Effector memory CD4-positive, alpha-beta T cell (primary cell): ENCODE data around the gene SVIL.
"Not testable (repeated sequence)": the region's sequence is repeated elsewhere in the genome, so short reads cannot be mapped to it uniquely, and the experiment has no call there.

Source experiments
- DNase-seq, 3 donors: peaks; one replicate each; pipeline ENCODE4 v3.0.0-alpha.2; 2020
- H3K27ac ChIP-seq: 2 replicates; pipeline ENCODE4 v1.7.0; 2013; ENCODE audit warnings: mild to moderate bottlenecking, low read length, moderate library complexity; ENCODE audit not compliant: insufficient read depth, poor library complexity, severe bottlenecking
- H3K27me3 ChIP-seq: replicated peaks from 2 replicates; pipeline ENCODE4 v1.7.0; 2013; ENCODE audit warnings: mild to moderate bottlenecking, low read length; ENCODE audit not compliant: insufficient read depth, control insufficient read depth, poor library complexity, severe bottlenecking
- H3K36me3 ChIP-seq: 2 replicates; pipeline ENCODE4 v1.7.0; 2013; ENCODE audit warnings: mild to moderate bottlenecking, low read length, moderate library complexity; ENCODE audit not compliant: control insufficient read depth, insufficient read depth
- H3K4me1 ChIP-seq: 2 replicates; pipeline ENCODE4 v1.7.0; 2013; ENCODE audit warnings: low read length, mild to moderate bottlenecking; ENCODE audit not compliant: control insufficient read depth, insufficient read depth, poor library complexity, severe bottlenecking
- H3K4me3 ChIP-seq: 2 replicates; pipeline ENCODE4 v1.7.0; 2013; ENCODE audit warnings: low read length, low read depth, mild to moderate bottlenecking; ENCODE audit not compliant: insufficient read depth, poor library complexity, severe bottlenecking
- H3K9me3 ChIP-seq: 2 replicates; pipeline ENCODE4 v1.7.0; 2013; ENCODE audit warnings: mild to moderate bottlenecking, low read length, moderate library complexity; ENCODE audit not compliant: control insufficient read depth

Gene SVIL

DNA sequence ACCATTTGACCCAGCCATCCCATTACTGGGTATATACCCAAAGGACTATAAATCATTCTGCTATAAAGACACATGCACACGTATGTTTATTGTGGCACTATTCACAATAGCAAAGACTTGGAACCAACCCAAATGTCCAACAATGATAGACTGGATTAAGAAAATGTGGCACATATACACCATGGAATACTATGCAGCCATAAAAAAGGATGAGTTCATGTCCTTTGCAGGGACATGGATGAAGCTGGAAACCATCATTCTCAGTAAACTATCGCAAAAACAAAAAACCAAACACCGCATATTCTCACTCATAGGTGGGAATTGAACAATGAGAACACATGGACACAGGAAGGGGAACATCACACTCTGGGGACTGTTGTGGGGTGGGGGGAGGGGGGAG is 85.3 kb downstream of the SVIL start:
- not testable (repeated sequence) for H3K9me3 ChIP-seq, H3K4me3 ChIP-seq, H3K27ac ChIP-seq, DNase-seq, H3K27me3 ChIP-seq, H3K4me1 ChIP-seq
- H3K36me3 ChIP-seq, result peaks cover 24% of the 10 kb centered on the region

DNA sequence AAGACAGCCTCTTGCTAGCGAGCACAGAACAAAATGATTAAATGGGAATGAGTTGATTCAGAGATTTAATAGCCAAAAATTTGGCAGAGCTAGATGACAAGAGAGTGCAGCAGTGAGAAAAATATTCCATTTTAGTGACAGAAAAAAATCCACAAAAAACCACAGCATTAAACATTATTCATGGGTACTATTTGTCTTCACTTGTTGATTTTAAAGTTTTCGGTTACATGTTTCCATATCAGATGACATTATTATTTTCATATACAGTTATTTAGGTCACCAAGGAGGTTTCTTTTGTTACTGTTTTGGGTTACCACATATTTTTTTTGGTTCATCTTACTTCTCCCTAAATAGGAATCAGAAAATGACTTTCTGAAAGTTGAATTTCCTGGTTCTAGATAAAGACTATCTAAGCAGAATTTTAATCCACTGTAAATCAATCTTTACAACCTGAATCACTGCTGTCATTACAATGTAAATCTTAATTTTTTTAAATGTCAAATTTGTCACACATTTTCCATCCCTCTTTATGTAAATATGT is 87.9 kb downstream of the SVIL start:
- Histone ChIP-seq H3K4me1 (no peaks in the 10 kb centered on the region), H3K27ac (no peak overlapping the region), H3K9me3 (no peaks in the 10 kb centered on the region), H3K27me3 (no peaks in the 10 kb centered on the region), H3K36me3 (peaks cover 18% of the 10 kb centered on the region), H3K4me3 (no peak overlapping the region)
- no peak for DNase-seq

DNA sequence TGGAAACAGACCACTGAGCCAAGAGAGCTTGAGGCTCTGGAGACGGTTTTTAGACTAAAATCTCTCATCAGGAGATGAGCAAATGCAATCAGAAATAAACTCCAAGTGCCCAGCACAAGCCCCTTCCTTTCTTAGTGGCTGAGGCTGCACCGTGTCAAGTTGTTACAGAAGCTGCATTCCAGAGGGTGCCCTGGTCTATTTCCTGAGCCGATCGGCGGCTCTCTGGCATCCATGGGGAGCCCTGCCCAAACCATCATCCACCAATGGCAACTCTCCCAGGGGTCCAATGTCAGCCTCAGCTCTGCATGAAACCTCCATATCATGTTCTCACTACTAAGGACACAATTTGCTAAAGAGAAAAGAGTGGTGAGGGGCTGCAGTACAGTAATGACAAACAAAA is 89.6 kb downstream of the SVIL start:
- H3K4me1 ChIP-seq, result no peaks in the 10 kb centered on the region
- H3K27me3 ChIP-seq, result no peaks in the 10 kb centered on the region
- no peak overlapping the region for H3K4me3 ChIP-seq
- peaks cover 6% of the 10 kb centered on the region for H3K36me3 ChIP-seq
- DNase-seq, result no peak
- no peaks in the 10 kb centered on the region for H3K9me3 ChIP-seq
- H3K27ac ChIP-seq, result no peak overlapping the region

DNA sequence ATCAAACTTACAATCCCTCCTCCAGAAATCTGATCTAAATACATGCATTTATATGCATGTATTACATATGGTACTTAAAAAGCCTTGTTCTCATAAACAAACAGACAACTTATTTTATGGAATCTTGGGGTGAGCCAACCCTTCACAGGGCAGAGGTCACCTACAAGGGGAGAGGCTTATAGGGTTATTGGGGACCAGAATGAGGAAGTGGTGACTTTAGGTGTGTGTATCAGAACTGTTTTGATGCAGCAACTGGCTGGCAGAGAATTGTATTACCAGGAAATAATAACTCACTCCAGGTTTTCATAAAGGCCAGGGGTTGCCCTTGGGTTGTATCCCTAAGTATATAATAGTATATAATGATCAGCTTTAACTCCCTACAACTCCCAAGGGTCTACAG is 91.1 kb downstream of the SVIL start:
- no peak for DNase-seq
- no peak overlapping the region for H3K27ac ChIP-seq
- H3K9me3 ChIP-seq, result no peaks in the 10 kb centered on the region
- no peak overlapping the region for H3K4me3 ChIP-seq
- no peaks in the 10 kb centered on the region for H3K4me1 ChIP-seq
- H3K27me3 ChIP-seq, result no peaks in the 10 kb centered on the region
- peaks cover 6% of the 10 kb centered on the region for H3K36me3 ChIP-seq

DNA sequence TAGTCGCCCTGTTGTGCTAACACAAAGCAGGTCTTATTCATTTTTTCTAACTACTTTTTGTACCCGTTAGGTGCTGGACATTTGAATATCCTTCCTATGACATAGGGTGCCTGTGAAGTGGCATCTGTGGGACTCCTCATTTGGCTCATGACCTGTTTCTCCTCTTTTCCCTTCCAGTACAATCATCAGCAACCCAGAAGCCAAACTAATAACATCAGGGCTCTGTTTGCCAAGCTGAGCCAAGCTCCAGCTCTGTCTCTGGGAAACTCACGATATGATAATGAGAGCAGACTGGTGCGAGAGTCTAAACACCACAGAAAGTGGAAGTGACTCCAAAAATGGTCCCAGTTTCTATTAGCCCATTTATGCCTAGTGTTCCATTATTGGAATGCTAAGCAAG is 92.0 kb downstream of the SVIL start:
- Histone ChIP-seq H3K36me3 (peaks cover 6% of the 10 kb centered on the region), H3K27ac (no peak overlapping the region), H3K9me3 (no peaks in the 10 kb centered on the region), H3K4me1 (no peaks in the 10 kb centered on the region), H3K27me3 (no peaks in the 10 kb centered on the region), H3K4me3 (no peak overlapping the region)
- no peak for DNase-seq

DNA sequence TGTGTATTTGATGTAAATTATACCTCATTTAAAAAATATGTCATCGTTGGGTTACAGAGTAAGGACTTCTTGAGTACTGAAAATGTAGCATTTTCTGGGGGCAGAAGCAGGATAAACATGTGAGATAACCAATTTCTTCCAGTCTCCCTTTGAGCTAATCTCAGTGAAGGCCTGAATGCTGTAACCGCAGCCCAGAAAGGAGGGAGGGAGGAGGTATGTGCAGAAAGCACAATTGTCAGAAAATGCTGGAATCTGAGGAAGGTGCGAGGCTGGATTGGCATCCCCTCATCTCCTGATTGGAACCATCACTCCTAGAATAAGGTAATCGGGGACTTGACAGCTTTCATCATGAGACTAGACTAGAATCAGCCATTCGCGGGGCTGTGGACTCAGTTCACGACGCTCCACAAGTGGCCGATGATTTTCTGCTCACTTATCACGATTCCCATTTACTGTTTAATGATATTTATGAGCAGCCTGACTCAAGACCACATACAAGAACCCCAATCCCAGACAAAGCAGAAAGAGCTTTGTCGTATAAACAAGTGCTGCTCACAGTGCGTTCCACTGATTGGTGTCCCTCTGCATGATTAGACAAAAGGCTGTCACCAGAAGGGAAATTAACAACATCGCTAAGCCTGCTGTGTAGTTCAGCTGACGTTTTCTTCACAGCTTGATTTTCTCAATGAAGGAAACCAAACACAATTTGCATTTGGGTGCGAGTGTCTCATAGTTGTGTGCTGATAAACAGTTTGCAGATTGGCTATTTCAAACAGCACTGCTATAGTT is 93.2 kb downstream of the SVIL start:
- H3K4me3 ChIP-seq, result no peak overlapping the region
- DNase-seq, result no peak
- H3K9me3 ChIP-seq, result no peaks in the 10 kb centered on the region
- no peak overlapping the region for H3K27ac ChIP-seq
- no peaks in the 10 kb centered on the region for H3K4me1 ChIP-seq
- no peaks in the 10 kb centered on the region for H3K27me3 ChIP-seq
- H3K36me3 ChIP-seq, result peaks cover 6% of the 10 kb centered on the region

DNA sequence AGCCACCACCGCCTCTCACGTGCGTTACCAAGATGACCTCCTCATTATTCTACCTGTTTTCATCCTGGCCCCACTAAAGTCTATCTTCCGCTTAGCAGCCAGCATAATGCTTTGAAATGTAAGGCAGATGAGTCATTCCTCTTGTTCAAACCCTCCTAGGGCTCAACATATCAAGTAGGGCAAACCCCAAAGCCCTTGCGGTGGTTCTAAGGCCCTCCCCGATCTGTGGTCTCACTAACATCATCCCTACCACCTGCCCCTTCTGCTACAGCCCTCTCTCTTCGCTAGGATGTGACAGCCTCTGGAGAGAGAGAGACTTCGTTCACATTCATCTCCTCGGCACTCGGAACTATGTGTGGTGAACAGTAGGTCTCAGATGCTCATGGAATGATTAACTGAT is 94.8 kb downstream of the SVIL start:
- no peaks in the 10 kb centered on the region for H3K27me3 ChIP-seq
- H3K4me1 ChIP-seq, result no peaks in the 10 kb centered on the region
- H3K4me3 ChIP-seq, result no peak overlapping the region
- no peak for DNase-seq
- H3K9me3 ChIP-seq, result no peaks in the 10 kb centered on the region
- peaks cover 6% of the 10 kb centered on the region for H3K36me3 ChIP-seq
- no peak overlapping the region for H3K27ac ChIP-seq

DNA sequence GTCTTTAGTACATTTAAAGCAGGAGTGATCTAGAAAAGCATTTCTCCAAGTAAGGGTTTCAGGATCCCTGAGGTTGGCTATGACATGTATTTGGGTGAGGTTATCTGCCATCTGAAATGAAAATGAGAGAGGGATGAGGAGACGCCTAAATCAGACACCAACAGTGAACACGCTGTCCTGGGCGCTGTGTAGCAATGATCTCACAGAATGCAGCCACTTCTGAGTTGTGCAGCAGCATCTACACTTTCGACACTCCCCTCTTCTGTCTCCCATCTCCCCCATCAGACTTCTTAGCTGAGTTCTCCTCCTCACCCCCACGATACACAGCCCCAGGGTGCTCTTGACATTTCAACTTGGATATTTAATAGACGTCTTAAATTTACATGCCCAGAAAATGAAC is 95.4 kb downstream of the SVIL start:
- no peaks in the 10 kb centered on the region for H3K9me3 ChIP-seq
- H3K4me3 ChIP-seq, result no peak overlapping the region
- no peak overlapping the region for H3K27ac ChIP-seq
- H3K36me3 ChIP-seq, result peaks cover 6% of the 10 kb centered on the region
- no peaks in the 10 kb centered on the region for H3K4me1 ChIP-seq
- no peak for DNase-seq
- no peaks in the 10 kb centered on the region for H3K27me3 ChIP-seq

DNA sequence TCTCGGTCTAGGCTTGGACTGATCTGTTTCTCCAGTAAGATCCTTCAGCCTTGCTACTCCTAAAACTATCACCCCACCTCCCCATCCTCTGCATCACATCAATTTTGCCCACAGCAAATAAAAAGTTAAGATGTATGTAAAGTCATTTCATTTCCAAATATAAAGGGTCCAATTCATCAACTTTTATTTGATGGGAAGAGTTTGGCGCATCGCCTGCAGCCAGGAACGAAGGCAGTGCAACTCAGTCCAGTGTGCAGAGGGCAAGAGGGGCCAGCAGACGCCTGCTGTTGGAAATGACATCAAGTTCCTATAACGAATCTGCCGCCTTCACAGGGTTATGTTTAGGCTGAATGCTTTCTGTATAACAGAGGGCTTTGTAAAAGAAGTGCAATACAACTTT is 97.0 kb downstream of the SVIL start:
- Histone ChIP-seq H3K9me3 (no peaks in the 10 kb centered on the region), H3K4me3 (no peak overlapping the region), H3K36me3 (peaks cover 15% of the 10 kb centered on the region), H3K4me1 (no peaks in the 10 kb centered on the region), H3K27me3 (no peaks in the 10 kb centered on the region), H3K27ac (no peak overlapping the region)
- DNase-seq, result no peak

DNA sequence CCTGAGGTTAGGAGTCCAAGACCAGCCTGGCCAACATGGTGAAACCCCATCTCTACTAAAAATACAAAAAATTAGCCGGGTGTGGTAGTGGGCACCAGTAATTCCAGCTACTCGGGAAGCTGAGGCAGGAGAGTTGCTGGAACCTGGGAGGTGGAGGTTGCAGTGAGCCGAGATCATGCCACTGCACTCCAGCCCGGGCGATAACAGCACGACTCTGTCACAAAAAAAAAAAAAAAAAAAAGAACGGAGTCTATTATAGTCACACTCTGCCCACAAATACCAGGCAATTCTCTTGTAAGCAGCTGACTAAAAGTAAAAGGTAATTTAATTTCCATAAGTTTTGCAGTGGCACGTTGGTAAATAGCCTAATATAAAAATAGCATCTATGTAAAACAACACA is 98.1 kb downstream of the SVIL start:
- H3K27ac ChIP-seq, H3K27me3 ChIP-seq, H3K4me1 ChIP-seq, DNase-seq, H3K9me3 ChIP-seq, H3K4me3 ChIP-seq: not testable (repeated sequence)
- H3K36me3 ChIP-seq, result peaks cover 25% of the 10 kb centered on the region
